ENCODE data around the gene CHSY1. TPM values are rescaled to one million over a fixed set of nuclear protein-coding genes. Genes with fewer than 3 reads are reported as not detected.

Gene CHSY1
- total RNA-seq, 2 experiments from 2014 or later, result 5.0 to 14.3 TPM

- H3K4me3 ChIP-seq (ENCODE audit: low read depth, low read length, poor library complexity, severe bottlenecking), result no peak overlapping the region
- BruUV-seq (replicated peaks), result no TSS peak
- intact Hi-C loops (cut with micrococcal nuclease; ENCODE audit: unreplicated experiment), result no loop called here
- H3K9me3 ChIP-seq (ENCODE audit: low read length), result peaks cover 23% of the 10 kb centered on the region
- POLR2A ChIA-PET, result no interaction called here
- H3K79me2 ChIP-seq (ENCODE audit: insufficient read depth, low read depth, low read length), result no peaks in the 10 kb centered on the region
- H3K4me2 ChIP-seq (ENCODE audit: low read length), result no peak overlapping the region
- no peaks in the 10 kb centered on the region; the same call in 1 of the 2 replicates for H3K36me3 ChIP-seq (ENCODE audit: insufficient read depth, low read length)
- H3K9me2 ChIP-seq (ENCODE audit: insufficient read depth, low read length), result no peaks in the 10 kb centered on the region
- peaks cover 22% of the 10 kb centered on the region for H3K4me1 ChIP-seq (ENCODE audit: insufficient read depth, low read length, poor library complexity, severe bottlenecking)
- CTCF ChIA-PET (ENCODE audit: unreplicated experiment), result no interaction called here
- H4K20me1 ChIP-seq (ENCODE audit: insufficient read depth, low read length), result no peaks in the 10 kb centered on the region
- no peak for DNase-seq (ENCODE audit: low spot score)
- no peak overlapping the region for H2AFZ ChIP-seq (ENCODE audit: low read length)
- no peak overlapping the region for H3K27ac ChIP-seq (ENCODE audit: low read depth, low read length, poor library complexity, severe bottlenecking)
- TF ChIP-seq, protein P1, sequence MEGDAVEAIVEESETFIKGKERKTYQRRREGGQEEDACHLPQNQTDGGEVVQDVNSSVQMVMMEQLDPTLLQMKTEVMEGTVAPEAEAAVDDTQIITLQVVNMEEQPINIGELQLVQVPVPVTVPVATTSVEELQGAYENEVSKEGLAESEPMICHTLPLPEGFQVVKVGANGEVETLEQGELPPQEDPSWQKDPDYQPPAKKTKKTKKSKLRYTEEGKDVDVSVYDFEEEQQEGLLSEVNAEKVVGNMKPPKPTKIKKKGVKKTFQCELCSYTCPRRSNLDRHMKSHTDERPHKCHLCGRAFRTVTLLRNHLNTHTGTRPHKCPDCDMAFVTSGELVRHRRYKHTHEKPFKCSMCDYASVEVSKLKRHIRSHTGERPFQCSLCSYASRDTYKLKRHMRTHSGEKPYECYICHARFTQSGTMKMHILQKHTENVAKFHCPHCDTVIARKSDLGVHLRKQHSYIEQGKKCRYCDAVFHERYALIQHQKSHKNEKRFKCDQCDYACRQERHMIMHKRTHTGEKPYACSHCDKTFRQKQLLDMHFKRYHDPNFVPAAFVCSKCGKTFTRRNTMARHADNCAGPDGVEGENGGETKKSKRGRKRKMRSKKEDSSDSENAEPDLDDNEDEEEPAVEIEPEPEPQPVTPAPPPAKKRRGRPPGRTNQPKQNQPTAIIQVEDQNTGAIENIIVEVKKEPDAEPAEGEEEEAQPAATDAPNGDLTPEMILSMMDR (conservative IDR thresholded peaks at IDR 0.05; ENCODE audit: low read length), result no peak
These were observed 118.7 kb downstream of the CHSY1 start for GRCh38 chr15:101133181-101133460.

DNA sequence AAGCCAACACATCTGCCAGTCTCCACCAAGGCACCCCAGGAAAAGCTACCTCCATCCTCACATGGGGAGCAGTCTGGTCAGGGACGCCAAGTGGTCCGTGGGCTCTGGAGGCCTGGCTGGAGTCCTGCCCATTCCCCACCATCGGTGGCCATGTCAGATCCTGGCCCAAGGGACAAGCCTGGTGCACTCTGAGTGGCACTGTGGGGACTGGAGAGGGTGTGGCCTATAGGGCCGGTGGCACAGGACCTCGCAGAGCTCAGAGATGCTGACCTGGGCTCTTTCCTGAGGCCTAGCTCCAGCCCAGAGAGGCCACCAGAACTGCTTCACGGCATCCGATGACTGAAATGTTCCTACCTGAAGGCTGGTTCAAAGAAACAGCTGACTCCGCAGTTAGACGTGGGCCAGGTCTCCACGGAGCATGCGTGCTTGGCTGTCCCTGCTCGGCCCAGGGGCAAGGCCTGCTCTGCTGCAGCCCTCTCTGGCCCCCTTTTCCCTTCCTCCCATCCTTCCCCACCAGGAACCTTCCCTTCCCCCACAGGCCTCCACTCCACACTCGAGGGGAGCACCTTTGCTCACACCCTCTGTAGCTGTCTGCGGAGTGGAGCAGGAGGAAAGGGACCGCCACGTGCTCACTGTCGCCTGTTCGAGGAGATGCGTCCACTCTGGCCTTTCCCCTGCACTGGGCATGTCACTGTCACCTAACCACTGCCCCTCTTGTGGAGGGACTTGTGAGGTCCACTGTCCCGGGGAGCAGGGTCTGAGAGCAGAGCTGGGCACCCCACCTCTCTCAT lies 119.3 kb downstream of the CHSY1 start:
- no peaks in the 10 kb centered on the region for H4K20me1 ChIP-seq (ENCODE audit: insufficient read depth, low read length)
- H3K4me3 ChIP-seq (ENCODE audit: low read depth, low read length, poor library complexity, severe bottlenecking), result no peak overlapping the region
- no peak for DNase-seq (ENCODE audit: low spot score)
- TF ChIP-seq, protein P1 (conservative IDR thresholded peaks at IDR 0.05; ENCODE audit: low read length), result no peak
- TF ChIP-seq EZH2phosphoT487 (IDR thresholded peaks at IDR 0.05; ENCODE audit: borderline replicate concordance, low read depth, low read length), result no peak
- H3K27ac ChIP-seq (ENCODE audit: low read depth, low read length, poor library complexity, severe bottlenecking), result no peak overlapping the region
- H3K9me3 ChIP-seq (ENCODE audit: low read length), result peaks cover 26% of the 10 kb centered on the region
- H3K9me2 ChIP-seq (ENCODE audit: insufficient read depth, low read length), result no peaks in the 10 kb centered on the region
- H3K4me2 ChIP-seq (ENCODE audit: low read length), result no peak overlapping the region
- BruUV-seq (replicated peaks), result no TSS peak
- intact Hi-C loops (cut with micrococcal nuclease; ENCODE audit: unreplicated experiment), result no loop called here
- H3K36me3 ChIP-seq (ENCODE audit: insufficient read depth, low read length), result no peaks in the 10 kb centered on the region; the same call in 1 of the 2 replicates
- ChIA-PET CTCF (ENCODE audit: unreplicated experiment) (no interaction called here), POLR2A (no interaction called here)
- no peak overlapping the region for H2AFZ ChIP-seq (ENCODE audit: low read length)
- H3K4me1 ChIP-seq (ENCODE audit: insufficient read depth, low read length, poor library complexity, severe bottlenecking), result peaks cover 27% of the 10 kb centered on the region
- H3K79me2 ChIP-seq (ENCODE audit: insufficient read depth, low read depth, low read length), result no peaks in the 10 kb centered on the region
